ENCODE measurements around the gene HLA-DMA.
A peak's percentile ranks its signal among the peaks of the same experiment; 100 is the strongest.

The HLA-DMA gene

GRCh38 chr6:32974541-32975308 is 21.8 kb upstream of the HLA-DMA start:
- DNase-seq, result no peak

GRCh38 chr6:32974016-32974333 is 21.1 kb upstream of the HLA-DMA start:
- peak; percentile 60 for DNase-seq

GRCh38 chr6:32973144-32974015 is 20.5 kb upstream of the HLA-DMA start:
- peak; percentile 51 for DNase-seq

- DNase-seq, result peak; percentile 60
Observed at GRCh38 chr6:32972353-32973143, 19.7 kb upstream of the HLA-DMA start.

- DNase-seq, result peak; percentile 100
Observed at GRCh38 chr6:32971581-32972352, 18.9 kb upstream of the HLA-DMA start.

GRCh38 chr6:32971242-32971580 is 18.3 kb upstream of the HLA-DMA start:
- DNase-seq, result no peak

GRCh38 chr6:32970413-32971241 is 17.7 kb upstream of the HLA-DMA start:
- DNase-seq, result peak; percentile 91

- DNase-seq, result peak; percentile 84
Observed at GRCh38 chr6:32969685-32970412, 17.0 kb upstream of the HLA-DMA start.

GRCh38 chr6:32968867-32969684 is 16.2 kb upstream of the HLA-DMA start:
- DNase-seq, result peak; percentile 81

- DNase-seq, result peak; percentile 99
Observed at GRCh38 chr6:32968093-32968866, 15.4 kb upstream of the HLA-DMA start, which contains the start of gene BRD2. TSS of gene BRD2 (plus strand) at chr6:32968594. CDS start at chr6:32972899, 4,305 bp downstream.

GRCh38 chr6:32967151-32968091 is 14.5 kb upstream of the HLA-DMA start:
- peak; percentile 62 for DNase-seq

- no peak for DNase-seq
Observed at GRCh38 chr6:32964776-32965175, 11.9 kb upstream of the HLA-DMA start.

GRCh38 chr6:32963866-32964265 is 11.0 kb upstream of the HLA-DMA start:
- DNase-seq, result no peak

- no peak for DNase-seq
Observed at GRCh38 chr6:32962213-32962826, 9.4 kb upstream of the HLA-DMA start.

GRCh38 chr6:32960563-32960962 is 7.7 kb upstream of the HLA-DMA start:
- no peak for DNase-seq

GRCh38 chr6:32956176-32956575 is 3.3 kb upstream of the HLA-DMA start:
- no peak for DNase-seq

Measured in activated CD4-positive, alpha-beta T cell treated with anti-CD3 and anti-CD28 coated beads, Interleukin-2, amount 50 U/mL, for 16 hours (primary cell).